GM18861 (cell line): ENCODE measurements around the gene NRN1L.
A peak's percentile ranks its signal among the peaks of the same experiment; 100 is the strongest.
"Not testable (repeated sequence)": the region's sequence is repeated elsewhere in the genome, so short reads cannot be mapped to it uniquely, and the experiment has no call there.

Source experiments
- ATAC-seq: cut with Tn5 transposase; IDR thresholded peaks from one replicate; pipeline ENCODE4 v1.9.1; 2021; ENCODE audit not compliant: unreplicated experiment

Gene NRN1L

DNA sequence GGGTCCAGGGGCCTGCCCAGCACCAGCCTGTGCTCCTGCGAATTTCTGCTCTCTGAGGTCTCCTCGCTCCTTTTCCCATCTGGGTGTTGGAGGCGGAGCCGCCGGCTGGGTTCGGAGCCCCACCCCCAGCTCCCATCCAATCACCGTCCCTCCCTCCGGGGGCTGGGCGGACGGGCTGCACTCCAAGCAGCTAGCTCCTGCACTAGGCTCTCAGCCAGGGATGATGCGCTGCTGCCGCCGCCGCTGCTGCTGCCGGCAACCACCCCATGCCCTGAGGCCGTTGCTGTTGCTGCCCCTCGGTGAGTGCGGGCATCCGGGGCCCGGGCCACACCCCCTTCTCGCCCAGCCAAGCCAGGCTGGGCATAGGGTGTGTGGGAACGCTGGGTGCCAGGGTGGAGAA is at the start of gene NRN1L:
Gene NRN1L, plus strand, starts transcription at position 202 of the 400 bp plus-strand sequence. Its CDS starts 19 bp downstream, at position 221.
- no peak for ATAC-seq

DNA sequence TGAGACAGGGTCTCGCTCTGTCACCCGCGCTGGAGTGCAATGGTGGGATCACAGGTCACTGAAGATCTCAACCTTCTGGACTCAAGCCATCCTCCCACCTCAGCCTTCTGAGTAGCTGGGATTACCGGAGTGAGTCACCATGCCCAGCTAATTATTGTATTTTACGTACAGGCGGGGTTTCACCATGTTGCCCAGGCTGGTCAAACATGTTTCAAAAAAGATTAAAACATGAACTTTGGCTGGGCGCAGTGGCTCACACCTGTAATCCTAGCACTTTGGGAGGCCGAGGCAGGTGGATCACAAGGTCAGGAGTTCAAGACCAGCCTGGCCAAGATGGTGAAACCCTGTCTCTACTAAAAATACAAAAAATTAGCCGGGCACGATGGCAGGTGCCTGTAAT is 47.5 kb upstream of the NRN1L start:
- not testable (repeated sequence) for ATAC-seq

DNA sequence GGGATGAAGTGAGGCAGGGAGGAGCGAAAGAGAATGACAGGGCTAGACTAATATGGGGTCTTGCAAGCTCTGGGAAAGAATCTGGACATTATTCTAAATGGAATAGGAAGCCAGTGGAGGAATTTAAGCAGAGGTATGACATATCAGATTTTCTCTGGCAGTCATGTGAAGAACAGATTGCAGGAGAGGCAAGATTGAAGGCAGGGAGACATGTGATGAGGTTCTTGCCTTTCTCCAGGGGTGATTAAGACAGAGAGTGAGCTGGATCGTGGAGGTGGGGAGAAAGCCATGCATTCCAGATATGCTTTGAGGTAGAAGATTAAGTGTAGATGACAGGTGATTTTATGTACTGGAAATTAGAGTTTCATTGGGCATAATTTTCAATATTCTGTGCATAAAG is 46.9 kb upstream of the NRN1L start:
- no peak for ATAC-seq

- no peak for ATAC-seq
These were observed 43.4 kb upstream of the NRN1L start for GRCh38 chr16:67841198-67841815.

GRCh38 chr16:67841816-67842508 is 42.7 kb upstream of the NRN1L start, which contains the start of gene THAP11:
Gene THAP11 (plus strand): TSS chr16:67842320. CDS start chr16:67842555, 235 bp downstream.
- peak; percentile 37 for ATAC-seq

DNA sequence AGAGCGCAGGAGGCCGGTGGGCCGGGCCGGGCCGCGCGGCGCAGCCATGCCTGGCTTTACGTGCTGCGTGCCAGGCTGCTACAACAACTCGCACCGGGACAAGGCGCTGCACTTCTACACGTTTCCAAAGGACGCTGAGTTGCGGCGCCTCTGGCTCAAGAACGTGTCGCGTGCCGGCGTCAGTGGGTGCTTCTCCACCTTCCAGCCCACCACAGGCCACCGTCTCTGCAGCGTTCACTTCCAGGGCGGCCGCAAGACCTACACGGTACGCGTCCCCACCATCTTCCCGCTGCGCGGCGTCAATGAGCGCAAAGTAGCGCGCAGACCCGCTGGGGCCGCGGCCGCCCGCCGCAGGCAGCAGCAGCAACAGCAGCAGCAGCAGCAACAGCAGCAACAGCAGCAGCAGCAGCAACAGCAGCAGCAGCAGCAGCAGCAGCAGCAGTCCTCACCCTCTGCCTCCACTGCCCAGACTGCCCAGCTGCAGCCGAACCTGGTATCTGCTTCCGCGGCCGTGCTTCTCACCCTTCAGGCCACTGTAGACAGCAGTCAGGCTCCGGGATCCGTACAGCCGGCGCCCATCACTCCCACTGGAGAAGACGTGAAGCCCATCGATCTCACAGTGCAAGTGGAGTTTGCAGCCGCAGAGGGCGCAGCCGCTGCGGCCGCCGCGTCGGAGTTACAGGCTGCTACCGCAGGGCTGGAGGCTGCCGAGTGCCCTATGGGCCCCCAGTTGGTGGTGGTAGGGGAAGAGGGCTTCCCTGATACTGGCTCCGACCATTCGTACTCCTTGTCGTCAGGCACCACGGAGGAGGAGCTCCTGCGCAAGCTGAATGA is 42.0 kb upstream of the NRN1L start:
- peak; percentile 13 for ATAC-seq

- ATAC-seq = no peak
These were observed 41.3 kb upstream of the NRN1L start for GRCh38 chr16:67843343-67843765.

- ATAC-seq = no peak
These were observed 40.2 kb upstream of the NRN1L start for GRCh38 chr16:67844497-67844896.

DNA sequence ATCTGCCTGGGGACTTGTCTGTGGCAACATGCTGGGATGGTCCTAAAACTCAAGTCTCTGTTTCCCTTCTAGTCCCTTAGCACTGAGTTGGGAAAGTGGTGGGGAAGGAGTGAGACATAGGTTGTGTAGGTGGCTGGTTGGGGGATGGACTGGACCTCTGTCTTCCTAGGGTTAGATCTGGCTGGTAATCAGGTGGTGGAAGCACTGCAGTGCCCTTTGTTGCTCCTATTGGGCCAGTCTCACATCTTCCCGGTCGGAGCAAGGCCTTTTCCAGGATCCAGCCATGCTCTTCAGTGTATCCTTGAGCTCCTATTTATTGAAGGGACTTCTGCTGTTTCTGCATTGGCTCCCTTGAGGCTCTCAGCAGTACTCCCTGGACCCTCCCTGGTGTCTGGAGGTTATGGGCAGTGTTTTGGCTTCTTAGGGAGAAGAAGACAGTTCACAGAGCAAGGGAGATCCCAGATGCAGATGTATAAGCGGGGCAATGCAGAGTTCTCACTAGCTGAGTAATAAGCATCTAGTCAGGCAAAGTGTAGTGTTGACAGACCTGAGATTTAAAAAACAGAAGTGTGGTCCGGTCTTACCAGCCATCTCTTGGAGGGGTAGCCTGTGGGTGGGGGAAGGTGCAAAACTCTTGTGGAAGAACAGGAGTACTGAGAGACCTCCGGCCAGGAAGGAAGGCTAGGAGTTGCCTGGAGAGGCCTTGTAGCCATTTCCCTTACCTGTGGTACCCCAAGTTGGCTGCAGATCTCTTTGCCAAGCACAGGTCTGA is 39.2 kb upstream of the NRN1L start:
- ATAC-seq = no peak

DNA sequence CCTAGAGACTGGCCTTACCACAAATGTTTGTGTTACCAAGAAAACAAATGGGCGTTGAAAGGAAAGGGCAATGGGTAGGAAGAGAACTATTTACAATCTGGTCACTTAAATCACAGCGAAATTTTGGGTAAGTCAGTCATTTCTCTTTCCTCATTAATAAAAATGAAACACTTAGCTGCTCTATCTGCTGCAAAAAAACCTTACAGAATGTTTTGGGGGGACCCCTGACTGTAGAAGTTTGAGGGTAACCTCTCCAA is 38.7 kb upstream of the NRN1L start:
- ATAC-seq = no peak

- peak; percentile 44 for ATAC-seq
These were observed 38.2 kb upstream of the NRN1L start, which contains the start of gene NUTF2 for GRCh38 chr16:67846320-67847063. Gene NUTF2 (plus strand): TSS chr16:67846933. CDS start chr16:67865131, 18,198 bp downstream.

DNA sequence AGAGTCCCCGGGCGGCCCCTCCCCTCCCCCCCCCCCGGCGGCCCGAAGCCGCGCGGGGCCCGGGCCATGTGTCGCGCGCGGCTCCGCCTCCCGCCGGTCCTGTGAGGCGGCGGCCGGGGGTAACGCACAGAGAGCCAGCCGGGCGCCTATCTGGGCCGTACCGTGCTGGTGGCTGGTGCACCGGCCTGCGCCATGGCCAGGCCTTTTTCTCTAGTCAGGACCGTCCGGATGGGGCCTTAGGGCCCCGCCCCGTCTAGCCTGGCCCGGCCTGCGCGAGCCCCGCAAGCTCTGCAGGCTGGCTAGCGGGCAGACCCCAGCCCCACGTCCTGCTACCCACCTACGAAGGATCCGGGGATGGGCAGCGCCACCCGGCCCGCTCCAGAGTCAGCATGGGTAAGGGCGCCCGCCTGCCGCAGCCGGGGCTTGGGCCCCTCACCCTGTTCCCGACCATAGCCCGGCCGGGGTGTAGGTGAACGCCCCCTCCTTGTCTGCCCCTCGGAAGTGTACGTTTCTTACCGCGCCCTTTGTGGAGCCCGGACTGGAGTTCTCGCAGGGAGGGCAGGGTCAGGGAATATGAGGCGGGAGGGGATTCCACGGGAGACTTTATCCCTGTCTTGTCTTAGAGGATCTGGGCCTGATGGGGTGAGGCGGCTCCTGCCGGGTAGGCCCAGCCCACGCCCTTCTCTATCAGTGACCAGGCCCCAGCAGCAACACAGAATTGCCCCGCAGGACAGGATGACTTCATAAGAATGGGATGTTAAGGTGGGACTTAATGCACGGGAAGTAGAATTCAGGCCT is 37.4 kb upstream of the NRN1L start, which contains the start of gene CENPT:
Gene CENPT, minus strand, starts transcription at position 630 of the 798 bp plus-strand sequence. CDS start 13,834 bp downstream, outside the sequence.
- ATAC-seq = peak; percentile 30

DNA sequence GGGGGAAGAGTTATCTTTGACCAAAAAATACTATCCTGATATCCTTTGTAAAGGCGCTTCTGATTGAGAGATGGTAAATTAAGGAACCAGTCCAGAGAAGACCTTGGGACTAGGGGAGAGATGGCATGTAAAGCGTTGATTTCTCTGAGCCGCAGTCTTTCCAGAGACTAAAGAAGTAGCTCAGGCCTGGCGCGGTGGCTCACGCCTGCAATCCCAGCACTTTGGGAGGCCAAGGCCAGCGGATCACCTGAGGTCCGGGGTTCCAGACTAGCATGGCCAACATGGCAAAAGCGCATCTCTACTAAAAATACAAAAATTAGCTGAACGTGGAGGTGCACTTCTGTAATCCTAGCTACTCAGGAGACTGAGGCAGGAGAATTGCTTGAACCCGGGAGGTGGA is 36.6 kb upstream of the NRN1L start:
- no peak for ATAC-seq

DNA sequence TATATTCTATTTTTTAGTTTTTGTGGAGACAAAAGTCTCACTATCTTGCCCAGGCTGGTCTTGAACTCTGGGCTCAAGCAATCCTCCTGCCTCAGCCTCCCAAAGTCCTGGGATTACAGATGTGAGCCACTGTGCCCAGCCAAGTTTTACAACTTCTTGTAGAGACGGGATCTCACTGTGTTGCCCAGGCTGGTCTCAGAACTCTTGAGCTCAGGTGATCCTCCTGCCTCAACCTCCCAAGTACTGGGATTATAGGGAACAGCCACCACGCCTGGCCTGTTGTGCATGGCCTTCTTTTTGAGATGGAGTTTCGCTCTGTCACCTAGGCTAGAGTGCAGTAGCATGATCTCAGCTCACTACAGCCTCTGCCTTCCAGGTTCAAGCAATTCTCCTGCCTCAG is 31.0 kb upstream of the NRN1L start:
- ATAC-seq = no peak

GRCh38 chr16:67855789-67856188 is 28.9 kb upstream of the NRN1L start:
- ATAC-seq = no peak

DNA sequence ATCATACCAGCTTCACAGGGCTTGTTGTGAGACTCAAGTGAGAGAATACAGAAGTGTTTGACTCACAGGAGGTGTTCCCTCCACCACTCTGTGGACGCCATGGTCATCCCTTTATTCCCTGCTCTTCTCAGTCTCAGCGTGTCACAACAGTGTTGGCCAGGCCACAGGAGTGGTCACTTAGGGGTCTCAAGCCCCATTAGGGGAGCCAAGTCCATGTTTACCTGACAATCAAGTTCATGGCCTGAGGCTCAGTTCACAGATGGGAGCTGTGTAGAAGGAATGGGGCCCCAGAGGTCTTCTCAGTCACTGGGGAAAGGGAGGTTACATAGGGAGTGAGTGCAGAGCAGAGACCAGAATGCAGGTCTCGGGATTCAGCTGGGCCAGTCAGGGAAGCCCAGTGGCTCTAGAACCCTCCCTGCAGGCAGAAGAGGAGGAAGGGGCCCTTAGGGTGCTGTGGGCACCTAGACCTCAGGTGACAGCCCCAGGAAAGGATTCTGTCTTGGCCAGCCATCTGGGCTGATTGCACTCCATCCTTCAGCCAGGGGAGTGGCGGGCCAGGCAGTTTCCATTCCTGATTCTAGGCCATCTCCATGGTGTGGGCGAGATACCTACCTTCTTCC is 27.6 kb upstream of the NRN1L start:
- ATAC-seq = no peak

- no peak for ATAC-seq
These were observed 27.0 kb upstream of the NRN1L start for GRCh38 chr16:67857547-67858233.

GRCh38 chr16:67858500-67858899 is 26.2 kb upstream of the NRN1L start:
- ATAC-seq = no peak
